Body of pancreas (tissue), 4 donors: ENCODE data around the gene TPK1.

Source experiments
- CTCF ChIP-seq, 7 experiments: fragments of 450-650 bp in 4 of 7; fragments of 200-600 bp in 3 of 7; sonication (generic) in 3 of 7; IDR thresholded peaks; one replicate each; pipeline ENCODE4 v1.5.1; 2016 to 2019; ENCODE audit warnings: antibody characterized with exemption in 7 of 7
- POLR2A ChIP-seq, 3 donors: fragments of 450-650 bp; IDR thresholded peaks; one replicate each; pipeline ENCODE4 v1.6.1; 2016; ENCODE audit warnings: antibody characterized with exemption in 3 of 3, mild to moderate bottlenecking in 2 of 3

GRCh38 chr7:144710791-144711190 is 125.1 kb downstream of the TPK1 start:
- no peak for TF ChIP-seq CTCF (IDR thresholded peaks at IDR 0.05)
- TF ChIP-seq POLR2A (IDR thresholded peaks at IDR 0.05) = no peak
